Ammon's horn (tissue), 1 donor: ENCODE results near the gene ACSL1.
A peak's percentile ranks its signal among the peaks of the same experiment; 100 is the strongest.
"Not testable (repeated sequence)": the region's sequence is repeated elsewhere in the genome, so short reads cannot be mapped to it uniquely, and the experiment has no call there.

Experiments used
- DNase-seq: peaks from one replicate; pipeline ENCODE4 v3.0.0-alpha.2; 2016; ENCODE audit warnings: low spot score

ACSL1 gene

DNA sequence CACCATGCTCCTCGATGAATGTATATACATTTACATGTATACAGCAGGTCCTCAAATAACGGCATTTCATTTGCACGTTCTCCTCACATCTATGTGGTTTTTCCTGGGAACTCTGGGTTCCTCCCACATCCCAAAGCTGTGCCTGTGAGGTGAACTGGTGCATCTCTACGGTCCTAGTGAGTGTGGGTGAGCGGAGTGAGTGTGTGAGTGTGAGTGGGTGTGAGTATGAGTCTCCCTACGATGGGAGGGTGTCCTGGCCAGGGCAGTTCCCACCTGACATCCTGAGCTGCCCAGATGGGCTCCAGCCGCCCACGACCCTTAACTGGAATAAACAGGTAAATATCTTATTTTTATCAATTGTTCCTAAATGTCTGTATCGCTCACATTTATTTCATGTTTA lies 40.0 kb downstream of the ACSL1 start:
- no peak for DNase-seq

DNA sequence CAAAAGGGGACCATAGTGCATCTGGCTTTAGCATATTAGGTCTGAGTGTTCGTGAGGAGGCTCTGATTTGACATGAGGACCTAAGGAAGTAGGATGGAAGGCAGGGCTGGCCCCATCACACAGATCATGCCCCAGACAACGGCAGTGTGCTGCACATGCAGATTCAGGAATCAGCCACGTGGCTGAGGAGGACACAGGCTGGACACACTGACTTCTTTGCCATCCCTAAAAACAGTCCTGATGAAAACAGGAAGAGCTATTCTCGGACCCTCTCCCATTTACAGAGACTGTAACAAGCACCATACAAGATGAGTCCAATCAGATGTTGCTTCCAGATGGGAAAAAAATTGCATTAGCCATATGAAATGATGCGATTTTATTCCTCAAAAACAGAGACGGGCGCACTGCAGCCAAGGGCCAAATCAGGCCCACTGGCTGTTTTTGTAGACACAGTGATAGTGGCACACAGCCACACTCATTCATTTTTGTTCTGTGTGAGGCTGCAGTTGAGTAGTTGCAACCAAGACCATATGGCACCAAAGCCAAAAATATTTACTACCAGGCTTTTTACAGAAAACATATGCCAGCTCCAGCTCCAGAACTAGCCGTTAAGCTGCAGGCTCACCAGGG lies 41.0 kb downstream of the ACSL1 start:
- peak; percentile 53 for DNase-seq

DNA sequence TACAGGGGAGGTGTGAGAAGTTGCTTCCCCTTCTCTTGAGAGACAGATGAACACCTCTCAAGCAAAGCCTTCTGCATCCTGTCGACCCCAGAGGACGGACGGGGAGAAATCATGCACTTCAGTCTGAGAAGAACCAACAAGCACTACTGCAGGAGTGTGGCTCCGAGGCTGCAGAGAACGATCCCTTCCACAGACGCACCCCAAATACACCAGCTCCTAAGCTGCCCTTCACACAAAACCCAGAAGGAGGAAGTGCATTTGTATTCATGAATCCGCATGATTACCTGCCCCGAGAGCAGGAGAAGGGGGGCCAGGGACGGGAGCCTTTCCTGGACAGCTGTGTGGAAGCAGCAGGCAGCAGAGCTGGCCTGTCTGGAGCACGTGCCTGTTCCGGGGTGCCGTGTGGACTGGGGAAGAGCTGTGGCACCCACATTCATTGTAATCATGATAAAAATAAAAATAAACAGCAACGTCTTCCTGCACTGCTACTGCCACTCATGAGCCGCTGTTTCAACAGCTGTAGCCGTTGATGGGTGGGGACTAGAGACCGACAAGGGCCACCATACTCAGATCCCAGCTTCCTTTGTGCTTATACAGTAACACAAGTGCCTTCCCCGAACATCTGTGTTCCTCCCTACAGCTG lies 42.9 kb downstream of the ACSL1 start:
- DNase-seq = no peak

DNA sequence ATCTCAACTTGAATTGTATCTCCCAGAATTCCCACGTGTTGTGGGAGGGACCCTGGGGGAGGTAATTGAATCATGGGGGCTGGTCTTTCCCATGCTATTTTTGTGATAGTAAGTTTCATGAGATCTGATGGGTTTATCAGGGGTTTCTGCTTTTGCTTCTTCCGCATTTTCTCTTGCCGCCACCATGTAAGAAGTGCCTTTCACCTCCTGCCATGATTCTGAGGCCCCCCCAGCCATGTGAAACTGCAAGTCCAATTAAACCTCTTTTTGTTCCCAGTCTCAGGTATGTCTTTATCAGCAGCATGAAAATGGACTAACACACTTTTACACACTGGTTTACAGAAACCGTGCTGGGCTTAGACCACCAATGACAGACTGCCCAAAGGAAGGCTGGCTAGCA lies 46.6 kb downstream of the ACSL1 start:
- DNase-seq = not testable (repeated sequence)

DNA sequence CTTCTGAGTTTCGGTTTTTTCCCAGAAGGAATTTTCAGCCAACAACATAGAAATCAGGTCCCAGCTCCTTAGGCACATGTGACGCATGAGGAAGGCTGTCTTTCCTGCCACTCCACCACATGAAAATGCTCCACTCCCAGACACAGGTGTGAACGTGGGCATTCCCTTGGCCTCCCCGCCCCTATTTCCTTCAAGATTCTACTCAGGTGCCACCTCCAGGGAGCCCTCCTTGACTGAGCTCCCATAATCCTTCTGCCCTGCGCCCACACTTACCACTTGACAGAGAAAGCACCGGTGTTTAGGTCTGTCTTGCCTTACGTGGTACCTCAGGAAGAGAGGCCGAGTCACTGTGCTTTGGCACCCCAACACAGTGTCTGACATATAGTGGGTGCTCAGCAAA lies 47.4 kb downstream of the ACSL1 start:
- no peak for DNase-seq

DNA sequence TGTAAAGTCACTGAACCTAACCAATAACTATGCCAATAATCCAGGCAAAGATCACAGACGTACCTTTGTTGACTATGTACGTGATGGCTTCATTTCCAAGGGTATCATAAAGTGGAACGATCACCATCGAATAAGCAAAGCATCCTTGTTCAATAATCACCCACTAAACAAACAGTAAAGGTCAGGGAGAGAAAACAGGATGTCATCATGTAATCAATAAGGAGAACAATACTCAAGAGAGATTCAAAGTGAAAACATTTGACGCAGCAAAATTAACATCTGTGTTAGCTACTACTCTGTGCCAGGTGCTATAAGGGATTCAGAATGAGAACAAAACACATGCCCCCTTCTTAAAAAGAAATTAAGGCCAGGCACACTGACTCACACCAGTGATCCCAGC lies 48.9 kb downstream of the ACSL1 start:
- no peak for DNase-seq

DNA sequence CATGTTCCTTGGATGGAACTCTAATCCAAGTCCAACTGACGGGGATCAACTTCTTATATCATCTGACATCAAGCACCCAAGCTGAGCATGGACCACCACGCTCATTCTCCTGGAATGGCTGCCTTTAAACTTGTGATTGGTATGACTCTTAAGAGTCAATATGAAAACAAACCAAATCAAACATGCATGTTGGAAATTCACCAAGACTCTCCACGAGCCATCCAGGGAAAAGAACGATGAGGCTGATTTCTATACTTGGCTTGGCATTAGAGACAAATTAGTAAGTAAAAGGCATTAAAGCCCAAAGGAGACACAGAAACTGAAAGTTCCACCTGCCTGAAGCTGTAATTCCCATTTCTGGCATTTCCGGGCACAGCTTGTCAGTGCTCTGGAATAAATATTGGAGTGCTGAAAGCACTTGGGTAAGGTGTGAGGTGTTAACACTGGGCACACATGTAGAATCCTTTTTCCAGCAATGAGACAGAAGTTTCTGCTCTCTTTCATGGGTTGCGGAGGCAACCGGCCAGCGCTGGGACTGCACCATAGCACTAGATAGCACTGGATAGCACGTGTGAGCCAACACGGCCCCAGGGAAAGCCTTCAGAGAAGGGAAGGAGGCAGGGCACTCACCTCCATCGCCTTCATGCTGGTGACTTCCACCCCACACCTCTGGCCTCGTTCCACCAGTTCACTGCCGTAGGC lies 49.8 kb downstream of the ACSL1 start:
- no peak for DNase-seq

DNA sequence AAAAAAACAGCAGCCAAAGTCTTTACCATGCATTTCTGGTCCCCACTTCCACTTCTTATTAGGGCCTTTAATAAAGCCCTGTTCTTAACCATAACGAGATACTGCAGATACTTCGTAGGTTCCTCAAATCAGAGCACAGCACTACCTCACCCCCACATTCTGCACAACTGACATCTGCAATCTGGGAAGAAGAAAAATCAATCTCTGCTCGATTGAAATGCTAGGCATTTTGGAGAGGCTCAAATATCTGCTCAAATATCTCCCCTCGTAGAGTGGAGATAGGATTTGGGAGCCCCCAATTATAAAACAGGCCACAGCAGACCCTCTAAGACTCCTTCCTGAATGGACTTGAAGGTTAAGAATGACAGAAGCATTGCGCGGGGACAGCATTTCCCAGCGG lies 51.6 kb downstream of the ACSL1 start:
- DNase-seq = no peak

DNA sequence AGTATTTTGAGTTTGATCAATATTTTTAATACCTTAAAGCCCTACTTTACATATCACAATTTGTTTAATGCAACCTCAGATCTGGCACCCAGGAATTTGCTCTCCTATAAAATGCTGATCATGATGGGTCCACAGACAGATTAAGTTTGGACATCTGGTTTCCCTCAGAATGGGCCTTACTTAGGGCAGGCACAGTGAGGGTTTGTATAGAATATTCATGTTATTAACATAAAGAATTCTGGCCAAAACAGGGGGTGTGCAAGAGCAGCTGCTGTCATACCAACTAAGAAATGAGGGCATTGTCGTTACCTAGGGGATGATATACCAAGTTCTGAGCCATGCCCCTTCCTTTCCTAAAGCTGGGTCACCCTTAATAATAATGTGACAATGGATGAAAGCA lies 54.4 kb downstream of the ACSL1 start:
- no peak for DNase-seq

DNA sequence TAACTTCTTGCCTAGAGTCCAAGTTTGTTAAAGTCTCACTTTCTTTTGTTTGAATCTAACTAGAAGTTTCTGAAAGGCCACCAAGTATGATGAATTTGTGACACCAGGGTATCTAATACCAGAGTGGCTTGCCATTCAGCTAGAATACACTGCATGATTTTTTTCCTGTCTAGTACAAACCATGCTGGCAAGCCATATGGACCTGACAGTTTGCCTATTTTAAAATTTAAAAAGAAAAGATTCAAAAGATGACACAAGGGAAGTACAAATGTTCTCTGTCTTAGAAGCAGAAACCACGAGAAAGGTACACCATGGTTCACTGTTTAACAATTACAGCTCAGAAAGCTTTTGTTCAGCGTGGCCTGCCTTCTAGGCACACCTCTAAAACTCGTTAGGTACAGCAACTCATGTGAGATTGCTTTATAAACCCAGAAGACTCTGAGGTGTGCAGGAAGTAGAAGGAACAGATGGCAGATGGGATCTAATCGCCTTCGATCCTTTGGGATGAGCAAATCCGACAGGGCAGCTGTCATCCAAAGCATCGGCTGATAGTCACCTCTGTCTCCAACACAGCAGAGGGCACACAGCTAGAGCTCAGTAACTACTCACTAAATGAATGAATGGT lies 56.5 kb downstream of the ACSL1 start:
- no peak for DNase-seq

DNA sequence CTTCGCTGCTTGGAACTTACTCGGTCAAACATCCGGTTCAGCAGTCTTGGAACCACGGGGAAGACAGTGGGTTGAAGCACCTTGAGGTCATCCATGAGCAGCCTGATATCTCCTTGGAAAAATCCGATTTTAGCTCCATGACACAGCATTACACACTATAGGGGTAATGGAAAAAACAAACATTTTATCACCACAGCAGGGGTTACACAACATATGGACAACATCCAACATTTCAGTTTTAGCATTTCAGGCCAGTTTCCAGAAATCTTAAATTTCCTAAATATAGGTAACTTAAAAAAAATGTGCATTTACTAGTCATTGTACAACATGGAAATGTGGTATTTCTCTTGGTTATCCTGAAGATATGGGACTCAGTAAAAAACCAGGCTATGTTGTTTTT lies 57.5 kb downstream of the ACSL1 start:
- DNase-seq = no peak

DNA sequence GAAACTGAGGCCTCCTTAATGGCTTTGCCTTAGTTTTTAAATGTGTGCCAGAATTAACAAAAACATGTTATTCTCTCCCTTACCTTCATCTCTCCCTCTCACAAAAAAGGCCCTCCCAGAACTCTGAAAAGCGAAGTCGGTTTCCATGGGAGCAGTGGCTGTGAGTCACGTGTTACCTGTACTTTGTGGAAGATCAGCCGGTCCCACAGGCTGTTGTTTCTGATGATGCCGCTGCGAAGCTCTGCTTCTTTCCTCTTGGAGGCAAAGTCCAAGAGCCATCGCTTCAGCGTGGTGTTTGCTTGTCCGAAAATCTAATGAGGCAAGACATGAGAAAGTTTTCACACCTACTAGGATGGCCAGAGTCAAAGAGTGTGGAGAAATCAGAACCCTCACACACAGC lies 59.3 kb downstream of the ACSL1 start:
- no peak for DNase-seq

DNA sequence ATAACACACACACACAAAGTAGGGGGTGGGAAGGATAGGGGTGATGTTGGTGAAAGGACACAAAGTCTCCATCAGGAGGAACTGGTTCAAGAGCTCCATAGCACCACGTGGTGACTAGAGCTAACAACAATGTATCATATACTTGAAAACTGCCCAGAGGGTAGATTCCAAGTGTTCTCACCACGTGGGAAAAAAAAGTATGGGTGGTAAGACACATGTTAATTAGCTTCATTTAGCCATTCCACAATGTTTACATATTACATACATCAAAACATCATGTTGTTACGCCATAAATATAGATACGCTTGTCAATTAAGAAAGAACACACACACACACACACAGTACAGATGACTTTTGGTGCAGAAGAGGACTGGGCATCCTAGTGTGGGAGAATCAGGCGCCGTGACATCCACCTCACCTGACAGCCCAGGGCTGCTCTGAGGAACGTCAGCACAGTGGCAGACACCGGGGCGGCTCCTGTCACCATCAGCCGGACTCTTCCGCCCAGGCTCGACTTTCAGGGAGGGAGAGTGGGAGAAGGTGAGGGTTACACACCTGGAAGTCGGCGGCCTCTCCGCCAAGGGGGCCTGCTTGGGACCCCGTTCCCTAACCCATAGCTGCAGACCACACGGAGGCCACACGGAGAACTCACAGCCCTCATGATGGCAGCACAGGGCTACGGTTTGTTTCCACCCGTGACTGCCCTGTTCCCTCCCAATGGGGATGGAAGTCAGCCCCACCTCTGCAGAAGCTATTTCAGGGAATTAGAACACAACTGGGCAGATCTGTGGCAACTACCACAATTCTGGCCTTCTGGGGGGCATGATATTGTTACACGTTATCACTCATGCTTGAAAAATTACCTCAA lies 60.1 kb downstream of the ACSL1 start:
- DNase-seq = no peak

DNA sequence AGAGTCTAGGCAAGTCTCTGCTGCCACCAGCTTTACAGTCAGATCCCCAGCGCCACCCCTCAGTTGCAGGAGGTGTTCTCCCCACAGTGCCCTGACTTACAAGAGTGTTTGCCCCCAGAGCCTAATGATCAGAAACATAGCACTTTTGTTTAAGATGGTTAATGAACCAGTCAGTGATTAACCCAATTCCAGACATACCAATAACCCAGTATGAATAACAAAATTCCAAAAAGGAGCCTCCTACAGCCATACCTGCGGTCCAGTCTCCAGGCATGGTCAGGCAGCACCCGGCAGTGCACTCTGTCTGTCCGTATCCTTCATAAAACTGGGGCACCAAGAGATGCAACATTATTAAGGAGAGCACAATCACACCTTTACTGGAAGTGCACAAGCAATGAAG lies 61.2 kb downstream of the ACSL1 start:
- DNase-seq = no peak

DNA sequence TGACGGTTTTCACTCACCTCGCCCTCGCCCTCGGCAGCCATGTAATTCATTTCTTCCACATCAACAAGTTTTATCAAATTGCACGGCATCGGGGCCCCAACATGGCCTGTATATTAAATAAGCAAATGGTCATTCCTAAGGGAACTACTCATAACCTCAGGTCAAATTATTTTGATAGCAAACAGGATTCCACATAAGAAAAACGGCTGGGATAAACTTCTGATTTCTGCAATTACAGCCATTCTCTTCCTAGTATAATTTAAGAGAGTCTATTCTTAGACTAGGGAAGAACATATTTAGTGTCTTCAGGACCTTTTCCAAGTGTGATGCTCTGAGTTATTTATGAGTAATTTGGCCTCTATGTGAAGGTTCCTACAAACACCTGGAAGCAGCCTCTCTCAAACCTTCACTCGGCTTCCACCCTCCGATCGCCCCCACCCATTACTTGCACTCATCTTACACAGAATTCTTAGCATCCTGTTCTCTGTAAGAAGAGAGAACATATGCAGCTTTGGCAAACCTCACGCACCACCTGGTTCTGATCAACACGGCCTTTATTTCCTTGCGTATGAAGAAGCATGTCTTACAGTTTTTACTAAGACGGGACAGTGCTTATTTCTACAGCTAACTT lies 62.5 kb downstream of the ACSL1 start:
- DNase-seq = no peak

DNA sequence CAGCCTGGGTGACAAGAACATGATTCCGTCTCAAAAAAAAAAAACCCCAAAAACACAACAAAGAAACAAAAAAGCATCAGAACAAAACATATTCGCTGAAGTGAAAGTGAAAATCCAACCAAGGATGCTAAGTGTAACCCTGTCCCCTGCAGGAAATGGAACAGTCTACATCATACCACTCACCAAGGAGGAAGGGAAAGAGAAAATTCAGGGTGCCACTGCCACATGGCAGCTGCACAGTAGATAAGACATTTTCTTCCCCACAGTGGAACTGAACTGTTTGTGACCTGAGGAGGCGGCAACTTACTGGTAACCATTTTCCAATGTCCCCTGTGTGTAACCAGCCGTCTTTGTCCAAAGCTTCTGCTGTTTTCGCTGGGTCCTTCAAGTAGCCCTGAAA lies 63.7 kb downstream of the ACSL1 start:
- DNase-seq = no peak

DNA sequence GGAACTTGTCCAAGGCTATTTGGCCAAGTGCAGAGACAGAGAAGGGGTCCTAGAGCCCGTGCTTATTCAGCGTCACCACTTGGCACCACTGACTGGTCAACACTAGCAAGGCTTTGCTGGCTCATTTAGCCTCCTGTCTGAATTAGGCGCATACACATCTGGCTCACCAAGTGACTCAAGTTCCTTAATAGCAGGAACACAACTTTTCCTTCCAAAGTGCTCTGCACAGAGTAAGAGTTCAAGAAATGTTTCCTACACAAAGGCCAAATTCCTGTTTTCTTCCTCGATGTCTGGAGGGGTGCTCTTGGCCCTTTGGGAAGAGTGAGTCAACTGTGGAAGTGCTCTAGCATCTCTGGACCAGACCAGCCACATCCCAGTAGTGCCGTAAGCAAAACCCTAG lies 65.1 kb downstream of the ACSL1 start:
- no peak for DNase-seq

DNA sequence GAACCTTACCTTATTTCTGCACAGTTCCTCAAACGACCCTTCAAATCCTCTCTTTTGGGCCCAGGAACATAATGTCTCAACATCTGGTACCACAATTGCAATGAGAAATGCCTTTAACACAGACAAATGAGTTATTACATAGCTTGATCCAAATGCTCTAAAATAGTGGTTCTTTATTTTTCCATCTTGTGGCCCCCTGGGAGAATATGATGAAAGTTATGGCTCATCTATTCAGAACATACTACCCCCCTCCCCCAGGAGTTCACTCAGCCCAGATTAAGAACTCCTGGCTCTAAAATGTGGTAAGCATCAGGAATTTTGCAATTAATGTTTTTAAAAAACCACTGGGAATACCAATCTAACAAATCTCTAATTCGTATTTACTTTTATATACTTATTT lies 68.0 kb downstream of the ACSL1 start:
- no peak for DNase-seq

DNA sequence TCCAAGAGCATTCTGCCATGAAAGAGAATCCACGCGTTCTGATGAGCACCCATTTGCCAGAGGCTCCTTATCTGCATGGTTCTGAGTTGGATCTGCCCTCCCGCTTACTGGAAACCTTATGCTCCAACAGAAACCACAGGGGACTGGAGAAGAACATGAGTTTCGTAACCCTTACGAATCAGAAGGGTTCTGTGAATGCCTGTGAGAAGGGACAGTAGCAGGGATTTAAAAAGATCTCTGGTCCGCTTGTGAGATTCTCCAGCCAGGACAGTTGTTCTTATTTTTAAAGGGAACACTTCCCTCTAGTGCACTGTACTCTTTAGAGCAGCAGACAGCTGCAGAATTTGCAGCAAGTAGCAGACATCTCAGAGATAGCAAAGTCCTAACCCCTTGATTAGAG lies 69.4 kb downstream of the ACSL1 start:
- DNase-seq = no peak

DNA sequence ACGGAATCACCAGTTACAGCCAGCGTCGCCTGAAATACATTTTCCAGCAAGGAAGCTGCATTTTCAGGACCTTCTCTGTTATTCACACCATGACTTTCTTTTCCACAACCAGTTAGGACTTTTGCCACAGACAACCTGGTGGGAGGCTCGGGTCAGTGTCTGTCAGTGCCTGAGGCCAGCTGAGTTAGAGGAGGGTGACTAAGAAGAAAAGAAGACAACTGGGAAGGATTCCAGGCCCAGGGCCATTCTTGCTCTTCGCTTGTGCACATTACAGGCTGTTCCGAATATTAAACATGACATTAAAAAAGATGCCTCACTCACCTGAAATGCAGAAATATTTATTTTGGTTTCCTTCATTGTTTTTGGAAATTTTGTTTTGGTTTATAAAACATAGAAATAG lies 70.5 kb downstream of the ACSL1 start:
- DNase-seq = no peak

DNA sequence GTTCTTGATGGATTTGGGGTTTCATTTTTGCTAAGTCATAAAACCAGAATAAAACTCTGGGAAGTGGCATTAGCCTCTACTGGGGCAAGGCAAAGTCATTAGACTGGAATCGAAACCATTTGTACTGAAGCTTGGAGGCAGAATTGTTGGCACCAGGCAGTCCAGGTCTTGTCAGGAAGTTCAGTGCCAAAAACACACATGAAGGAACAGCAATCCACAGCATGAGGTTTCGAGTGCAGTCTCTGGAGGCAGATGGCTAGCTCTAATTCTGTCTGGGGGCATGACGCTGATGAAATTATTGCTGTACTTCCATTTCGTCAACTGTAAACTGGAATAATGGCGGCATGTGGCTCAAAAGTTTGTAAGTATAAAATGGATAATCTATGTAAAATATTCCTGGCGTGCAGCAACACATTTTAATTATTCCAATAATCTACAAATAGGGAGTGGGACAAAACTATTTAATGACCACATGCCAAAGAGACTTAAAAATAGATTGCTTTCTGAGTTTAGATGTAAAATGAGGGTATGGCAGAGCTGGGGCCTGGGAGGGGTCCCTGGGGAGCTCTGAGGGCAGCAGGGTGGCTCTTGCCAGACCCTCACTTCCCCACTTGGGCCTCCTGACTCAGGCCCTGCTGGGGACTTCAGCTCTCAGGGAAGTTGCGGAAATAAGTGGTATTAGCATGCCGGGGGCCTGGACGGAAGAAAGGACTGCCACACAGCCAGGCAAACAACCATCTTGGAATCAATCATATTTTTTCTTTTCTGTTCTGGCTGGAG lies 73.1 kb downstream of the ACSL1 start:
- DNase-seq = no peak
